IgD-negative memory B cell (primary cell): ENCODE data around the gene RABAC1. TPM values are rescaled to one million over a fixed set of nuclear protein-coding genes. Genes with fewer than 3 reads are reported as not detected.

ENCODE experiments used
- H3K27ac Mint-ChIP-seq, 3 donors: one replicate each; pipeline ENCODE4 v1.8.0; 2020 to 2022; ENCODE audit warnings: mild to moderate bottlenecking in 3 of 3, mixed read lengths in 3 of 3, moderate library complexity in 1 of 3
- H3K27me3 Mint-ChIP-seq: one replicate; pipeline ENCODE4 v1.8.0; 2021; ENCODE audit warnings: mixed read lengths
- H3K36me3 Mint-ChIP-seq: one replicate; pipeline ENCODE4 v1.8.0; 2020; ENCODE audit warnings: mild to moderate bottlenecking, mixed read lengths
- H3K4me1 Mint-ChIP-seq, 3 donors: one replicate each; pipeline ENCODE4 v1.8.0; 2020 to 2022; ENCODE audit warnings: mixed read lengths in 3 of 3, mild to moderate bottlenecking in 1 of 3
- H3K4me3 Mint-ChIP-seq, 4 donors: one replicate each; pipeline ENCODE4 v1.8.0; 2020 to 2022; ENCODE audit warnings: mild to moderate bottlenecking in 4 of 4, mixed read lengths in 4 of 4, moderate library complexity in 3 of 4
- H3K9me3 Mint-ChIP-seq, 3 donors: one replicate each; pipeline ENCODE4 v1.8.0; 2020 to 2021; ENCODE audit warnings: mixed read lengths in 3 of 3, mild to moderate bottlenecking in 1 of 3
- polyA plus RNA-seq: library from polyadenylated mRNA; unstranded; fragments of 300-500 nt; fragmentation: Illumina TruSeq; gene quantifications from one replicate; pipeline ENCODE4 v1.2.3, GENCODE V29; 2021

Gene RABAC1
- polyA plus RNA-seq, 1 donor from 2014 or later: 178 TPM

- Mint-ChIP-seq H3K4me3 (peak overlapping the region in 2 of 4 donors; percentile 24 to 49), H3K4me1 (peaks cover 0 to 28% (median 21%) of the 10 kb centered on the region in 3 donors), H3K27me3 (peaks cover 15% of the 10 kb centered on the region), H3K9me3 (no peaks in the 10 kb centered on the region), H3K36me3 (no peaks in the 10 kb centered on the region), H3K27ac (peak overlapping the region in 1 of 3 donors; percentile 85)
Measured at GRCh38 chr19:41912899-41913537, 46.1 kb downstream of the RABAC1 start.

GRCh38 chr19:41911889-41912731, 47.0 kb downstream of the RABAC1 start:
- H3K36me3 Mint-ChIP-seq: no peaks in the 10 kb centered on the region
- H3K4me1 Mint-ChIP-seq: peaks cover 0 to 28% (median 22%) of the 10 kb centered on the region in 3 donors
- H3K9me3 Mint-ChIP-seq: no peaks in the 10 kb centered on the region
- H3K27ac Mint-ChIP-seq: peak overlapping the region; percentile 56 to 85 (median 78)
- H3K4me3 Mint-ChIP-seq: peak overlapping the region in 3 of 4 donors; percentile 8 to 69 (median 45)
- H3K27me3 Mint-ChIP-seq: peaks cover 15% of the 10 kb centered on the region

GRCh38 chr19:41910992-41911888, 47.9 kb downstream of the RABAC1 start:
- H3K4me1 Mint-ChIP-seq: peaks cover 0 to 31% (median 24%) of the 10 kb centered on the region in 3 donors
- H3K9me3 Mint-ChIP-seq: no peaks in the 10 kb centered on the region
- H3K27me3 Mint-ChIP-seq: peaks cover 15% of the 10 kb centered on the region
- H3K27ac Mint-ChIP-seq: peak overlapping the region in 2 of 3 donors; percentile 56 to 85
- H3K36me3 Mint-ChIP-seq: no peaks in the 10 kb centered on the region
- peak overlapping the region in 3 of 4 donors; percentile 8 to 69 (median 45) for H3K4me3 Mint-ChIP-seq

GRCh38 chr19:41910240-41910991, 48.7 kb downstream of the RABAC1 start:
- H3K4me3 Mint-ChIP-seq: peak overlapping the region in 1 of 4 donors; percentile 82
- peak overlapping the region in 1 of 3 donors; percentile 56 for H3K27ac Mint-ChIP-seq
- peaks cover 15% of the 10 kb centered on the region for H3K27me3 Mint-ChIP-seq
- peaks cover 0 to 31% (median 24%) of the 10 kb centered on the region in 3 donors for H3K4me1 Mint-ChIP-seq
- H3K9me3 Mint-ChIP-seq: no peaks in the 10 kb centered on the region
- H3K36me3 Mint-ChIP-seq: no peaks in the 10 kb centered on the region

DNA sequence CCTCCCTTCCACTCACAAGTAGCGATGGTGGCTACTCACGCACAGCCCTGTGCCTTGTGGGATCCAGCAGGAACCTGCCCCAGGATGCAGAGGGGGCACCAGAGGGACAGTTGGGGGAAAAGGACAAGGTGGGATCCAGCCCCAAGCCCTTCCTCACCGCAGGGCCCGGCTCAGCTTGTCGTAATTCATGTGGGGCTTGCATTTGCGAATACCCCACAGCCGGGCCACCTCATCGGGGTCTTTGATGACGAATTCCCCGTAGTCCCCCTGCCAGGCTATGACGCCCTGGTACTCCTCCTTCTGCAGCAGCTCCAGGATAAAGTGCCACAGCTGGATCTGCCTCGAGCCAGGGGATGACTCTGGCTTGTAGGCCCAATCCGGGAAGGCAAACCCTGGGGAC, 49.4 kb downstream of the RABAC1 start:
- peaks cover 0 to 31% (median 24%) of the 10 kb centered on the region in 3 donors for H3K4me1 Mint-ChIP-seq
- H3K4me3 Mint-ChIP-seq: no peak overlapping the region
- no peaks in the 10 kb centered on the region for H3K36me3 Mint-ChIP-seq
- H3K27ac Mint-ChIP-seq: peak overlapping the region in 2 of 3 donors; percentile 55 to 94
- H3K27me3 Mint-ChIP-seq: peaks cover 15% of the 10 kb centered on the region
- no peaks in the 10 kb centered on the region for H3K9me3 Mint-ChIP-seq

- H3K9me3 Mint-ChIP-seq: no peaks in the 10 kb centered on the region
- H3K4me1 Mint-ChIP-seq: peaks cover 0 to 31% (median 22%) of the 10 kb centered on the region in 3 donors
- H3K36me3 Mint-ChIP-seq: no peaks in the 10 kb centered on the region
- peak overlapping the region; percentile 31 to 94 (median 55) for H3K27ac Mint-ChIP-seq
- no peak overlapping the region for H3K4me3 Mint-ChIP-seq
- H3K27me3 Mint-ChIP-seq: peaks cover 12% of the 10 kb centered on the region
Measured at GRCh38 chr19:41908724-41909464, 50.2 kb downstream of the RABAC1 start.

DNA sequence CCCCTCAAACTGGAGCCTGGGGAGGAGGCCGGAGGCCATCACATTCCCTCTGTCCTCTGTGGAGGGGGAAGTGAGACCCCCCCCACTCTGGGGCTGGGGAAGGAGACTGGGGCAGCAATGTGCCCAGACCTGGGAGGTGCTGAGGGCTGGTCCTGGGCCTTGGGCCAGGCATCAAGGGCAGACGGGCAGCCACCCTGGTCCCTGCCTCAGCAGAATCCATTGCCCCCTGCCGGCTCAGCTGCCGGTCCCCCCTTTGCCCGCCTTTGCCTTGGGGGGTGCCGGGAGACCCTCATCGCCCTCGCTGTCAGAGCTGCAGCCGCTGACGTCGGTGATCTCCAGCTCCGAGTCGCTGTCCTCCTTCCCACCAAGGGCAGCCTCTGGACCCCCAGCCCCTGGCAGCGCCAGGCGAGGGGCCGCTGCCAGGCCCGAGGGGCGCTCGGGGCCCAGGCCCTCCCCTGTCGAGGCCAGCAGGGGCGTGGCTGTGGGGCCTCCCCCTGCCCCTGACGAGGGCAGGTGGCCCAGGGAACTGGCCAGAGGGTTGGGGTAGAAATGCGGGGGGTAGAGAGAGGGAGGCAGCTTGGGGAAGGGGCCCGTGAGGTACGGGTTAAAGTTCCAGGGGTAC, 51.0 kb downstream of the RABAC1 start:
- peaks cover 0 to 27% (median 22%) of the 10 kb centered on the region in 3 donors for H3K4me1 Mint-ChIP-seq
- H3K27ac Mint-ChIP-seq: no peak overlapping the region
- H3K9me3 Mint-ChIP-seq: no peaks in the 10 kb centered on the region
- H3K4me3 Mint-ChIP-seq: no peak overlapping the region
- no peaks in the 10 kb centered on the region for H3K36me3 Mint-ChIP-seq
- peaks cover 12% of the 10 kb centered on the region for H3K27me3 Mint-ChIP-seq

- Mint-ChIP-seq H3K36me3 (no peaks in the 10 kb centered on the region), H3K27me3 (peaks cover 7% of the 10 kb centered on the region), H3K9me3 (no peaks in the 10 kb centered on the region), H3K4me3 (no peak overlapping the region), H3K27ac (no peak overlapping the region), H3K4me1 (peaks cover 0 to 20% (median 19%) of the 10 kb centered on the region in 3 donors)
Measured at GRCh38 chr19:41906916-41907680, 52.0 kb downstream of the RABAC1 start.

Other genes with a start within 250 kb of the RABAC1 start
- not detected for gene CEACAM6, start 203.8 kb downstream of the RABAC1 start, polyA plus RNA-seq
- not detected for gene CEACAM3, start 162.7 kb downstream of the RABAC1 start, polyA plus RNA-seq
- not detected for gene LYPD4, start 114.6 kb downstream of the RABAC1 start, polyA plus RNA-seq
- gene DMRTC2, start 114.3 kb downstream of the RABAC1 start, polyA plus RNA-seq: not detected
- gene RPS19, start 99.1 kb downstream of the RABAC1 start, polyA plus RNA-seq: 7,882 TPM
- 3,141 TPM for gene CD79A, start 82.0 kb downstream of the RABAC1 start, polyA plus RNA-seq
- gene ARHGEF1, start 76.1 kb downstream of the RABAC1 start, polyA plus RNA-seq: 203 TPM
- not detected for gene ERFL, start 30.9 kb downstream of the RABAC1 start, polyA plus RNA-seq
- gene ATP1A3, start 34.9 kb upstream of the RABAC1 start, polyA plus RNA-seq: 1.2 TPM
- gene GRIK5, start 110.9 kb upstream of the RABAC1 start, polyA plus RNA-seq: not detected
- 24.8 TPM for gene ZNF574, start 116.8 kb upstream of the RABAC1 start, polyA plus RNA-seq
- 89.1 TPM for gene POU2F2, start 173.1 kb upstream of the RABAC1 start, polyA plus RNA-seq